ENCODE data around the gene RPS6KA5.

DNA sequence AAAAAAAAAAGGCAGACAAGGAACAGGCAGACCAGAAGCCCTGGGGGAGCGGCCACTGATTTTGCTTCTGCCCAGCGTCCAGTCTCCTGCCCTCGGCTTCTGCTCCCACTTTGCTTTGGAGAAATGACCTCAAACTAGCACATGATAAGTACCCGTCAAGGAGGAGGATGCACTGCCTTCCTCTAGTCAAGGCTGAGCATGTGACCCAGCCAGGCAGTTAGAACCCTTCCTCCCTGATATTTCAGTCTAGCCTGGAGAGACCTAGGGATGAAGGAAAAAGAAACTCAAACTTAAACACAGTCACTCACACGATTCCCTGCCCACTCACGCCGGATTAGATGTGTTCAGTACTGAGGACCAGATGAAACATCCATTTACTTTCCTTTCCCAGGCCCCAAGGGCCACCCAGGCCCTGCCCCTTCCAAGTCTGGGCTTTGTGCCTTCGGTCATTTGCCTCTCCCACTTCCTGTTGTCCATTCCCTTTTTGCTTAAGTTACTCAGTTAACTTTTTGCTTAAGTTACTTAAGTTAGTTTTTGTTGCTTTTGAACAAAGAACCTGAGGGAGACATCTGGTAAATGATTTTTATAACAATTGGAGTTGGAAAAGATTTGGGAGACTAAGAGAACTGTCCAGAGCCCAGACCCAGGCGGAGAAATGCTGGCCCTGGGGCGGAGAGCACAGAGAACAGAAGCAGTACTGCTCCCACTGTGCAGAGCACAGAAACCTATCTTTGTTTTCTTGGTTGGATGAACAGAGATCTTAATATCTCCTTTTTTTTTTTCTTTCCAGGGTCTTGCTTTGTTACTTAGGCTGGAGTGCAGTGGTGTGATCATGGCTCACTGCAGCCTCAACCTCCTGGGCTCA, 221.2 kb downstream of the RPS6KA5 start:
- TF ChIP-seq, protein P1, sequence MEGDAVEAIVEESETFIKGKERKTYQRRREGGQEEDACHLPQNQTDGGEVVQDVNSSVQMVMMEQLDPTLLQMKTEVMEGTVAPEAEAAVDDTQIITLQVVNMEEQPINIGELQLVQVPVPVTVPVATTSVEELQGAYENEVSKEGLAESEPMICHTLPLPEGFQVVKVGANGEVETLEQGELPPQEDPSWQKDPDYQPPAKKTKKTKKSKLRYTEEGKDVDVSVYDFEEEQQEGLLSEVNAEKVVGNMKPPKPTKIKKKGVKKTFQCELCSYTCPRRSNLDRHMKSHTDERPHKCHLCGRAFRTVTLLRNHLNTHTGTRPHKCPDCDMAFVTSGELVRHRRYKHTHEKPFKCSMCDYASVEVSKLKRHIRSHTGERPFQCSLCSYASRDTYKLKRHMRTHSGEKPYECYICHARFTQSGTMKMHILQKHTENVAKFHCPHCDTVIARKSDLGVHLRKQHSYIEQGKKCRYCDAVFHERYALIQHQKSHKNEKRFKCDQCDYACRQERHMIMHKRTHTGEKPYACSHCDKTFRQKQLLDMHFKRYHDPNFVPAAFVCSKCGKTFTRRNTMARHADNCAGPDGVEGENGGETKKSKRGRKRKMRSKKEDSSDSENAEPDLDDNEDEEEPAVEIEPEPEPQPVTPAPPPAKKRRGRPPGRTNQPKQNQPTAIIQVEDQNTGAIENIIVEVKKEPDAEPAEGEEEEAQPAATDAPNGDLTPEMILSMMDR (IDR thresholded peaks at IDR 0.05), result no peak
- no peak for TF ChIP-seq POLR2A (IDR thresholded peaks at IDR 0.05)
- no peak for TF ChIP-seq POLR2AphosphoS5 (IDR thresholded peaks at IDR 0.05)
- no peak for TF ChIP-seq EP300 (IDR thresholded peaks at IDR 0.05)

Data from stomach (tissue), 4 donors.